ENCODE measurements around the gene MLANA.

- TF ChIP-seq, protein P1, sequence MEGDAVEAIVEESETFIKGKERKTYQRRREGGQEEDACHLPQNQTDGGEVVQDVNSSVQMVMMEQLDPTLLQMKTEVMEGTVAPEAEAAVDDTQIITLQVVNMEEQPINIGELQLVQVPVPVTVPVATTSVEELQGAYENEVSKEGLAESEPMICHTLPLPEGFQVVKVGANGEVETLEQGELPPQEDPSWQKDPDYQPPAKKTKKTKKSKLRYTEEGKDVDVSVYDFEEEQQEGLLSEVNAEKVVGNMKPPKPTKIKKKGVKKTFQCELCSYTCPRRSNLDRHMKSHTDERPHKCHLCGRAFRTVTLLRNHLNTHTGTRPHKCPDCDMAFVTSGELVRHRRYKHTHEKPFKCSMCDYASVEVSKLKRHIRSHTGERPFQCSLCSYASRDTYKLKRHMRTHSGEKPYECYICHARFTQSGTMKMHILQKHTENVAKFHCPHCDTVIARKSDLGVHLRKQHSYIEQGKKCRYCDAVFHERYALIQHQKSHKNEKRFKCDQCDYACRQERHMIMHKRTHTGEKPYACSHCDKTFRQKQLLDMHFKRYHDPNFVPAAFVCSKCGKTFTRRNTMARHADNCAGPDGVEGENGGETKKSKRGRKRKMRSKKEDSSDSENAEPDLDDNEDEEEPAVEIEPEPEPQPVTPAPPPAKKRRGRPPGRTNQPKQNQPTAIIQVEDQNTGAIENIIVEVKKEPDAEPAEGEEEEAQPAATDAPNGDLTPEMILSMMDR (IDR thresholded peaks at IDR 0.05 in 8 of 11, conservative IDR thresholded peaks at IDR 0.05 in 3 of 11) = no peak
- TF ChIP-seq POLR2AphosphoS5 (IDR thresholded peaks at IDR 0.05) (no peak), POLR2A (IDR thresholded peaks at IDR 0.05) (no peak)
Measured at GRCh38 chr9:5848372-5848882, 42.3 kb upstream of the MLANA start.

Measured in spleen (tissue), 7 donors.